HepG2 (cell line): Measurements from ENCODE around the gene SLC4A2. TPM values are rescaled to one million over a fixed set of nuclear protein-coding genes. Genes with fewer than 3 reads are reported as not detected.

Experiments used
- ATF7-NPFF ChIP-seq: sonication (generic); formaldehyde crosslinking; IDR thresholded peaks from 2 replicates; pipeline ENCODE4 v1.8.1; 2023; ENCODE audit warnings: mild to moderate bottlenecking, low read depth, missing genetic modification reagents, moderate library complexity
- GATAD1 ChIP-seq: IDR thresholded peaks from 2 replicates; pipeline ENCODE4 v1.6.1; 2016; ENCODE audit warnings: missing genetic modification reagents, missing compliant biosample characterization
- MXI1 ChIP-seq: IDR thresholded peaks from 3 replicates; pipeline ENCODE4 v1.6.1; 2012; ENCODE audit warnings: low read depth, low read length, inconsistent platforms, borderline replicate concordance
- NONO ChIP-seq, 2 experiments: fragments of 450-650 bp in 1 of 2; sonication (generic) in 1 of 2; formaldehyde crosslinking in 1 of 2; IDR thresholded peaks in 1 of 2; conservative IDR thresholded peaks in 1 of 2; 2 replicates each; pipeline versions ENCODE4 v1.6.1 to v1.8.0; 2017 to 2022; ENCODE audit warnings: mild to moderate bottlenecking in 1 of 2, missing genetic modification reagents in 1 of 2, moderate library complexity in 1 of 2
- SP4 ChIP-seq: sonication (generic); formaldehyde crosslinking; IDR thresholded peaks from 2 replicates; pipeline ENCODE4 v1.8.1; 2023; ENCODE audit warnings: mild to moderate bottlenecking, missing genetic modification reagents
- SP5 ChIP-seq: IDR thresholded peaks from 2 replicates; pipeline ENCODE4 v1.6.1; 2016; ENCODE audit warnings: low read depth, borderline replicate concordance
- TAF1 ChIP-seq: sonication (generic); formaldehyde crosslinking; IDR thresholded peaks from 2 replicates; pipeline ENCODE4 v1.4.0; 2020; ENCODE audit warnings: missing genetic modification reagents
- ZFP36L1 ChIP-seq: sonication (generic); formaldehyde crosslinking; IDR thresholded peaks from 2 replicates; pipeline ENCODE4 v1.8.0; 2022; ENCODE audit warnings: mild to moderate bottlenecking, missing genetic modification reagents, moderate library complexity
- ZFP37 ChIP-seq: sonication (generic); formaldehyde crosslinking; IDR thresholded peaks from 2 replicates; pipeline ENCODE4 v1.4.0; 2020; ENCODE audit warnings: missing genetic modification reagents, borderline replicate concordance
- ZMAT3 ChIP-seq: sonication (generic); formaldehyde crosslinking; conservative IDR thresholded peaks from 2 replicates; pipeline ENCODE4 v1.7.0; 2021; ENCODE audit warnings: missing genetic modification reagents
- ZNF605 ChIP-seq: sonication (generic); formaldehyde crosslinking; IDR thresholded peaks from 2 replicates; pipeline ENCODE4 v1.8.0; 2022; ENCODE audit warnings: mild to moderate bottlenecking, missing genetic modification reagents
- ZNF670 ChIP-seq: sonication (generic); formaldehyde crosslinking; IDR thresholded peaks from 2 replicates; pipeline ENCODE4 v1.8.0; 2022; ENCODE audit warnings: mild to moderate bottlenecking, missing genetic modification reagents, borderline replicate concordance
- ZNF83 ChIP-seq: sonication (generic); formaldehyde crosslinking; IDR thresholded peaks from 2 replicates; pipeline ENCODE4 v1.4.0; 2020; ENCODE audit warnings: missing genetic modification reagents, mild to moderate bottlenecking, borderline replicate concordance
- ZSCAN25 ChIP-seq: sonication (generic); formaldehyde crosslinking; IDR thresholded peaks from 2 replicates; pipeline ENCODE4 v1.8.0; 2022; ENCODE audit warnings: mild to moderate bottlenecking, missing genetic modification reagents
- ZSCAN29 ChIP-seq: sonication (generic); formaldehyde crosslinking; conservative IDR thresholded peaks from 2 replicates; pipeline ENCODE4 v1.4.0; 2020; ENCODE audit warnings: mild to moderate bottlenecking, missing genetic modification reagents
- ZSCAN31 ChIP-seq: sonication (generic); formaldehyde crosslinking; IDR thresholded peaks from 2 replicates; pipeline ENCODE4 v1.5.0; 2020; ENCODE audit warnings: low read depth, mild to moderate bottlenecking, missing genetic modification reagents
- polyA plus RNA-seq, 8 experiments: library from polyadenylated mRNA; depleted of rRNA in 3 of 8; stranded (reverse) in 7 of 8; unstranded in 1 of 8; fragments of >200 nt; fragmentation: Illumina TruSeq in 4 of 8; extraction: Trizol in 4 of 8; gene quantifications; 2 replicates each; pipeline versions ENCODE4 v1.2.1 to v1.2.3, GENCODE V29; 2011 to 2016; ENCODE audit warnings: low read depth in 4 of 8, missing spikeins in 1 of 8, mixed read lengths in 1 of 8; ENCODE audit not compliant: insufficient read depth in 1 of 8
- total RNA-seq, 5 experiments: library from RNA; depleted of rRNA; stranded (reverse); fragments of >200 nt; fragmentation: Illumina TruSeq; extraction: Trizol; gene quantifications; 2 replicates each; pipeline ENCODE4 v1.2.3, GENCODE V29; 2016; ENCODE audit warnings: low read depth in 1 of 5
- TF ChIP-seq, protein P1 (sequence below): sonication (generic); formaldehyde crosslinking; IDR thresholded peaks from 2 replicates; pipeline ENCODE4 v1.5.0; 2020; ENCODE audit warnings: mild to moderate bottlenecking, missing genetic modification reagents, borderline replicate concordance
- TF ChIP-seq, protein P2 (sequence below): IDR thresholded peaks from 2 replicates; pipeline ENCODE4 v1.6.1; 2016; ENCODE audit warnings: missing biosample characterization, missing genetic modification reagents, low read depth
- TF ChIP-seq, protein P3 (sequence below): sonication (generic); formaldehyde crosslinking; IDR thresholded peaks from 2 replicates; pipeline ENCODE4 v1.4.0; 2020; ENCODE audit warnings: missing genetic modification reagents
- TF ChIP-seq, protein P4 (sequence below): sonication (generic); formaldehyde crosslinking; IDR thresholded peaks from 2 replicates; pipeline ENCODE4 v1.4.0; 2020; ENCODE audit warnings: missing genetic modification reagents

SLC4A2 gene
- total and polyA plus RNA-seq, 2 of the 13 experiments (the other 11 are each of a cell fraction or from before 2014, with no cell fraction given) = 51.9 to 73.4 TPM

DNA sequence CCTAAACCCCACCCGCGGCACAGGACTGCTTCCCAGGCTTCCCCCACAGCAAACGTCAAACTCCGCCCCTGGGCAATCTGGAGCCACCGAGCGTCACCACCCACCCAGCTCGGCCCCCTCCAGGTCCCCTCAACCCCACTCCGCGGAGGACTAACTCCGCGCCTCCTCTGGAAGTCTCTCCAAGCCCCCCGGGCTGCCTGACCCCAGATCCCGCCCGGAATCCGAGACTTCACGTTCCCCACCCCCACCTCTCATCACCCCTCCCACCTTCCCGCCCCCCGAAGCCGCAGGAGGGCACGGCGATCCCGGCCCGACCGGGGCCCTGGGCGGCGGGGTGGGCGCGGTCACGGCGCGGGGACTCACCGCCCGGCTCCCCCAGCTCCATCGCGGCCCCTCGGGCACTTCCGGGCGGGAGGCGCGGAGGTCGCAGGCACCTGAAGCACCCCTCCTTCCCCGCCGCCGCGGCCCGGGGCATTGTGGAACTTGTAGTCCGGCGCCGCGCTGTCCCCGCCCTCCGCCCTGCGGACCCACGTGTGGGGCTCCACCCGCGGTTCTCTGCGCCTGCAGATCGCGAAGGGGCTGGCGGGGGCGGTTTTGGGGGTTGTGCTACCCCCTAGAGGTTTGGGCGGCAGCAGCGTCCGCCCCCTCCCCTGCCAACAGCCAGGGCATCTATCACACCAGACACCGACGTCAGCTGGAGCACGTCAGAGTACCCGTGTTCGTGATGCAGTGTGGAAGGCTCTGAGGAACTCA lies 23.9 kb downstream of the SLC4A2 start, which contains the start of gene TMUB1 (continued):
- TF ChIP-seq, protein P1, sequence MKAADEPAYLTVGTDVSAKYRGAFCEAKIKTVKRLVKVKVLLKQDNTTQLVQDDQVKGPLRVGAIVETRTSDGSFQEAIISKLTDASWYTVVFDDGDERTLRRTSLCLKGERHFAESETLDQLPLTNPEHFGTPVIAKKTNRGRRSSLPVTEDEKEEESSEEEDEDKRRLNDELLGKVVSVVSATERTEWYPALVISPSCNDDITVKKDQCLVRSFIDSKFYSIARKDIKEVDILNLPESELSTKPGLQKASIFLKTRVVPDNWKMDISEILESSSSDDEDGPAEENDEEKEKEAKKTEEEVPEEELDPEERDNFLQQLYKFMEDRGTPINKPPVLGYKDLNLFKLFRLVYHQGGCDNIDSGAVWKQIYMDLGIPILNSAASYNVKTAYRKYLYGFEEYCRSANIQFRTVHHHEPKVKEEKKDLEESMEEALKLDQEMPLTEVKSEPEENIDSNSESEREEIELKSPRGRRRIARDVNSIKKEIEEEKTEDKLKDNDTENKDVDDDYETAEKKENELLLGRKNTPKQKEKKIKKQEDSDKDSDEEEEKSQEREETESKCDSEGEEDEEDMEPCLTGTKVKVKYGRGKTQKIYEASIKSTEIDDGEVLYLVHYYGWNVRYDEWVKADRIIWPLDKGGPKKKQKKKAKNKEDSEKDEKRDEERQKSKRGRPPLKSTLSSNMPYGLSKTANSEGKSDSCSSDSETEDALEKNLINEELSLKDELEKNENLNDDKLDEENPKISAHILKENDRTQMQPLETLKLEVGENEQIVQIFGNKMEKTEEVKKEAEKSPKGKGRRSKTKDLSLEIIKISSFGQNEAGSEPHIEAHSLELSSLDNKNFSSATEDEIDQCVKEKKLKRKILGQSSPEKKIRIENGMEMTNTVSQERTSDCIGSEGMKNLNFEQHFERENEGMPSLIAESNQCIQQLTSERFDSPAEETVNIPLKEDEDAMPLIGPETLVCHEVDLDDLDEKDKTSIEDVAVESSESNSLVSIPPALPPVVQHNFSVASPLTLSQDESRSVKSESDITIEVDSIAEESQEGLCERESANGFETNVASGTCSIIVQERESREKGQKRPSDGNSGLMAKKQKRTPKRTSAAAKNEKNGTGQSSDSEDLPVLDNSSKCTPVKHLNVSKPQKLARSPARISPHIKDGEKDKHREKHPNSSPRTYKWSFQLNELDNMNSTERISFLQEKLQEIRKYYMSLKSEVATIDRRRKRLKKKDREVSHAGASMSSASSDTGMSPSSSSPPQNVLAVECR (CRISPR knock-in tag) = peak; percentile 81; the same call in 1 of the 2 replicates
- TF ChIP-seq SP4 (CRISPR knock-in tag) = peak; percentile 32; the same call in 1 of the 2 replicates
- TF ChIP-seq, protein P2, sequence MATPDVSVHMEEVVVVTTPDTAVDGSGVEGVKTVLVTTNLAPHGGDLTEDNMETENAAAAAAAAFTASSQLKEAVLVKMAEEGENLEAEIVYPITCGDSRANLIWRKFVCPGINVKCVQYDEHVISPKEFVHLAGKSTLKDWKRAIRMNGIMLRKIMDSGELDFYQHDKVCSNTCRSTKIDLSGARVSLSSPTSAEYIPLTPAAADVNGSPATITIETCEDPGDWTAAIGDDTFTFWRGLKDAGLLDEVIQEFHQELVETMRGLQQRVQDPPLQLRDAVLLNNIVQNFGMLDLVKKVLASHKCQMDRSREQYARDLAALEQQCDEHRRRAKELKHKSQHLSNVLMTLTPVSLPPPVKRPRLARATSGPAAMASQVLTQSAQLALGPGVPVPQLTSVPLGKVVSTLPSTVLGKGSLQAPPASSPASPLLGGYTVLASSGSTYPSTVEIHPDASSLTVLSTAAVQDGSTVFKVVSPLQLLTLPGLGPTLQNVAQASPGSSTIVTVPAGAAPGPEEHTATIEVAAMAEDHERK (CRISPR knock-in tag) = peak; percentile 69
- 0 out of 2 replicates have a peak, but pooled peaks have one; percentile 29 for TF ChIP-seq ZFP37 (CRISPR knock-in tag)
- TF ChIP-seq ZNF83 = peak; percentile 62; the same call in 1 of the 2 replicates
- 0 out of 2 replicates have a peak, but pooled peaks have one; percentile 24 for TF ChIP-seq ZMAT3 (CRISPR knock-in tag)
- peak; percentile 84; the same call in 2 of the 3 replicates for TF ChIP-seq MXI1
- TF ChIP-seq, protein P3, sequence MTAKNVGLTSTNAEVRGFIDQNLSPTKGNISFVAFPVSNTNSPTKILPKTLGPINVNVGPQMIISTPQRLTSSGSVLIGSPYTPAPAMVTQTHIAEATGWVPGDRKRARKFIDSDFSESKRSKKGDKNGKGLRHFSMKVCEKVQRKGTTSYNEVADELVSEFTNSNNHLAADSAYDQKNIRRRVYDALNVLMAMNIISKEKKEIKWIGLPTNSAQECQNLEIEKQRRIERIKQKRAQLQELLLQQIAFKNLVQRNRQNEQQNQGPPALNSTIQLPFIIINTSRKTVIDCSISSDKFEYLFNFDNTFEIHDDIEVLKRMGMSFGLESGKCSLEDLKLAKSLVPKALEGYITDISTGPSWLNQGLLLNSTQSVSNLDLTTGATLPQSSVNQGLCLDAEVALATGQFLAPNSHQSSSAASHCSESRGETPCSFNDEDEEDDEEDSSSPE (CRISPR knock-in tag) = peak; percentile 55; the same call in 1 of the 2 replicates
- 0 out of 2 replicates have a peak, but pooled peaks have one; percentile 29 for TF ChIP-seq ZSCAN31 (CRISPR knock-in tag)
- no peak for TF ChIP-seq ZSCAN29
- TF ChIP-seq, protein P4, sequence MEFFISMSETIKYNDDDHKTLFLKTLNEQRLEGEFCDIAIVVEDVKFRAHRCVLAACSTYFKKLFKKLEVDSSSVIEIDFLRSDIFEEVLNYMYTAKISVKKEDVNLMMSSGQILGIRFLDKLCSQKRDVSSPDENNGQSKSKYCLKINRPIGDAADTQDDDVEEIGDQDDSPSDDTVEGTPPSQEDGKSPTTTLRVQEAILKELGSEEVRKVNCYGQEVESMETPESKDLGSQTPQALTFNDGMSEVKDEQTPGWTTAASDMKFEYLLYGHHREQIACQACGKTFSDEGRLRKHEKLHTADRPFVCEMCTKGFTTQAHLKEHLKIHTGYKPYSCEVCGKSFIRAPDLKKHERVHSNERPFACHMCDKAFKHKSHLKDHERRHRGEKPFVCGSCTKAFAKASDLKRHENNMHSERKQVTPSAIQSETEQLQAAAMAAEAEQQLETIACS = 0 out of 2 replicates have a peak, but pooled peaks have one; percentile 27
- peak; percentile 92 for TF ChIP-seq ZSCAN25 (CRISPR knock-in tag)
- no peak for TF ChIP-seq ZNF605 (CRISPR knock-in tag)
- TF ChIP-seq NONO (IDR thresholded peaks at IDR 0.05) = no peak
- TF ChIP-seq NONO (CRISPR knock-in tag; conservative IDR thresholded peaks at IDR 0.05) = peak; percentile 29; the same call in 1 of the 2 replicates
- peak; percentile 13; the same call in 1 of the 2 replicates for TF ChIP-seq TAF1
- TF ChIP-seq ZFP36L1 (CRISPR knock-in tag) = no peak
- TF ChIP-seq SP5 (CRISPR knock-in tag) = peak; percentile 14; the same call in 1 of the 2 replicates
- peak; percentile 62; the same call in 1 of the 2 replicates for TF ChIP-seq ATF7-NPFF (CRISPR knock-in tag)
- no peak for TF ChIP-seq ZNF670 (CRISPR knock-in tag)
- peak; percentile 64 for TF ChIP-seq GATAD1 (CRISPR knock-in tag)
